Measurements from ENCODE around the gene COL4A2.

DNA sequence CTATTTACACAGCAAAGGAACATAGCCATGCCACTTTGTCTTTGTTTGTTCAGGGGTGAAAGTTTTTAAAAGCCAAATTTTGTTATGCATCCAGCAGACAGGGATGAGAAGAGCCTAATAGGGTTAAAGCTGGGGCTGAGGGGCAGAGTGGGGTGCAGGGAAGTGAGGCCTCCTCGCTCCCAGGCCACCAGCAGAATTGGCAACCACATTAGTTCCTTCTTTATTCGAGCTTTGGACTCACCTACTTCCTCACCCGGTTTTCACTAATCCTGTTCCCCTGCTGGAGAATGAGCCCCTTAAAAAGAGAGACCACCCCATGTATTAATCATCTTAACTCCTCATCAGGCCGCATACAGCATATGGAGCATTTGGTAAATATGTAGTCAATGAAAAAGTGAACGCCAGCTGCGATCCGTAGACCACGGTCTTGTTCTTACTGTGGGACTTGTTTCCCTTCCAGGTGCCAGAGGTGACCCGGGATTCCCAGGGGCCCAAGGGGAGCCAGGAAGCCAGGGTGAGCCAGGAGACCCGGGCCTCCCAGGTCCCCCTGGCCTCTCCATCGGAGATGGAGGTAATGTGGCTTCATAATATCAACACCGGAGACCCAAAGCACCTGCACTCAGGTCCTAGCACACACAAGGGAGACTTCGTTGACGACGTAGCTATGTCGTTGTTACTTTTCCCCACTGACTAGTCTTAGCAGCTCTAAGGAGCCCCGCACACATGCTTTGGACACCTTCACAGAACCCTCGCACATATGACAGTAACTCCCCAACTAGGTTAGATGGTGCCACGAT lies 142.3 kb downstream of the COL4A2 start:
- TF ChIP-seq EZH2 (IDR thresholded peaks at IDR 0.05) (no peak), POLR2AphosphoS5 (IDR thresholded peaks at IDR 0.05; ENCODE audit: borderline replicate concordance, low read depth, low read length) (no peak)
